GM18907 (cell line): ENCODE results near the gene GALNT1.

ENCODE experiments used
- ATAC-seq: cut with Tn5 transposase; IDR thresholded peaks from one replicate; pipeline ENCODE4 v1.9.1; 2021; ENCODE audit warnings: mild to moderate bottlenecking, moderate library complexity; ENCODE audit not compliant: unreplicated experiment

The GALNT1 gene

DNA sequence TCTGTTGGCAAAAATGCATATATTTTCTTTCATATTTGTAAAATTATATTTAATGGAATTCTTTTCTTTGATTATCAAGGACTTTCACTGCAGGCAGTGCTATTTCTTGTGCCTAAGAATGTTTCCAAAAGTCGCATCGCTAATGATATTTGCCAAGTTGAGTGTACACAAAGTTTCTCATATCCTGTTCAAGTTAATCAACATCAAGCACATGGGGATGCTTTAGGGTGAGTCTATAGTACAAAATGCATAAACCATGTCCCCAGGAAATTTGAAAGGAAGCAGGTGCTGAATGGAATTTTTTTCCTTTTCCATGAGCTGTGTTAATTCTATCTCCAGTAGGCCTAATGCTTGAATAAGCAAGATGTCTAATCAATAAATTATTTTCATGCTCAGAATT is 129.7 kb downstream of the GALNT1 start:
- no peak for ATAC-seq

DNA sequence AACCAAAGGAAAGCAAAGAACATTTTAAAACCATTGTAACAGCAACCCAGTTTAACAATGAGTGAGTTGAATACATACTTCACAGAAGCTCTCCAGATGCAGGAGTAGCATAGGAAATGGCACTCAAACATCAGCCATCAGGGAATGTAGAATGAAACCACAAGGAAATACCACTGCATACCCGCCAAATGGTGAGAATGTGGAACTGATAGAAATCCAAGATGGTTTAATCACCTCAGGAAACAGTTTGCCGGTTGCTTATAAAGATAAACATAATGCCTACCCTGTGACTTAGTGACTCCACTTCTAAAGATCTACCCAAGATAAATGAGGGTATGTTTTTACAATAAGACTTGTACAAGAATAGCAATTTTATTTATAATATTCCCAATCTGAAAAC is 132.0 kb downstream of the GALNT1 start:
- ATAC-seq, result no peak

DNA sequence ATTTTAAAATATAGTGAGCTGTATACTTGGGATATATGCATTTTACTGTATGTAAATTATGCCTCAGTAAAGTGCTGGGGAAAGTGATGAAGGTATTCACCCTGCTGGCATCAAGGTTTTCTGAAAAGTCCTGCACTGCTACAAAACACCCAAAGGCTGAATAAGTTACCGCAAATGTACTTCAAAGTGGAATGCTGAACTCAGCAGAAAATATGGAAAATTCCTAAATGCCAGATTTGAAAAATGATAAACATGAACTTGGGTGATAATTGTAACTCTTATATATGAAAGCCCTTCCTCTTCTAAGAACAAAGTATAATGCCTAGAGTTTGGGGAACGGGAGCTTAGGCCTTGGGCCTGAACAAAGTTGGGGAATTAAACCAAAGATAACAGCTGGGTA is 133.0 kb downstream of the GALNT1 start:
- ATAC-seq, result no peak

DNA sequence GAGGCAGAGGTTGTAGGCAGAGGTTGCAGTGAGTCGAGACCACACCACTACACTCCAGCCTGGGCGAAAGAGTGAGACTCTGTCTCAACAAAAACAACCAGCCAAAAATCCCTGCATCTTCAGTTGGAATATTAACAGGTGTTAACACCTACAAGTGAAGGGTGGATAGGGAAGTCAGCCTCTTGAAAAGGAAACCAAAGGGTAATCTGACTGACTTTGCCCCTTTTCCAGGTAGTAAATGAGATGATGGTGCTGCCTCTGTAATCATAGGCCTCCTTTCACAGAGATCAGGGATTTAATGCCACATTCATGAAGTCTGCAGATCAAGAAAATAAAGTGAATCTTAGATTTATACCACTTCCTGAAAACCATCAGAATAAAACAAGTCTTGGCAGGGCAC is 133.6 kb downstream of the GALNT1 start:
- ATAC-seq, result no peak

DNA sequence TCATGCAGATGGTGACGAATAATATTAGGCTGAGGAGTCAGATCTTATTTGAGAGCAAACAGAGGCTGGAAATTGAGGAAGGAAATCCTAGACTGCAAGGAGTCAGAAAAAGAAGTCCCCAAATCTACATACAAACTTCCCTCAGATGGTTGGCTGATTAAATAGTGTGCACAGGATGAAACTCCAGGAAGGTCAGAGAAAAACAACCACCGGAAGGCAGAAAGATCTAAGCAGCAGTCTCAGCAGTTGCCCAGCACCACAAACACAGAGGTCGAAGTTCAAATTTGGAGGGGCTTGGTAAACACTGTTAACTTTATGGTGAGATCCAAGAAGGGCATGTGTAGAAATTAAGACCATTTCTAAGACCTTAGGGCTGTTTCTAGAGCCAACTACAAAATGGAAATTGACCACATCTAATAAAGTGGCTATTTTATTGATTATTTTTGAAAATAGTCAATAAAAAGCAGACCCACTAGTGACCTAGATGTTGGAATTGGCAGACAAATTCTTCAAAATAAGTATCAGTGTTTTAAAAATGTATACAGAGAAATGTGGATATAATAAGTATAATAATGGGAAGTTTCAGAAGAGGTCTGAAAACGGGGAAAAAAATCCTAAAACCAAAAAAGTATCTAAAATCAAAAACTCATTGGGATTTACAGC is 134.8 kb downstream of the GALNT1 start:
- ATAC-seq, result no peak

DNA sequence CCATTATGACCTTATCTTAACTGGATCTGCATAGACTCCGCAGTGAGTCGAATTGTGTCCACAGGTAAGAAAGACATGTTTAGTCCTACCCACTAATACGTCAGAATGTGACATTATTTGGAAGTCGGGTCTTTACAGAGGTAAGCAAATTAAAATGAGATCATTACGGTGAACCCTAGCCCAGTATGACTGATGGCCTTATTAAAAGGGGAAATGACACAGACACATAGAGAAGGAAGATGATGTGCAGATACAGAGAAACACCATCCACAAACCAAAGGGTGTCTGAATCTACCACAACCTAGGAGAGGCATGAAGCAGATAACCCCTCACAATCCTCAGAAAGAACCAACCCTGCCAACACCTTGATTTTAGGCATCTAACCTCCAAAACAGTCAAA is 135.6 kb downstream of the GALNT1 start:
- ATAC-seq, result no peak

DNA sequence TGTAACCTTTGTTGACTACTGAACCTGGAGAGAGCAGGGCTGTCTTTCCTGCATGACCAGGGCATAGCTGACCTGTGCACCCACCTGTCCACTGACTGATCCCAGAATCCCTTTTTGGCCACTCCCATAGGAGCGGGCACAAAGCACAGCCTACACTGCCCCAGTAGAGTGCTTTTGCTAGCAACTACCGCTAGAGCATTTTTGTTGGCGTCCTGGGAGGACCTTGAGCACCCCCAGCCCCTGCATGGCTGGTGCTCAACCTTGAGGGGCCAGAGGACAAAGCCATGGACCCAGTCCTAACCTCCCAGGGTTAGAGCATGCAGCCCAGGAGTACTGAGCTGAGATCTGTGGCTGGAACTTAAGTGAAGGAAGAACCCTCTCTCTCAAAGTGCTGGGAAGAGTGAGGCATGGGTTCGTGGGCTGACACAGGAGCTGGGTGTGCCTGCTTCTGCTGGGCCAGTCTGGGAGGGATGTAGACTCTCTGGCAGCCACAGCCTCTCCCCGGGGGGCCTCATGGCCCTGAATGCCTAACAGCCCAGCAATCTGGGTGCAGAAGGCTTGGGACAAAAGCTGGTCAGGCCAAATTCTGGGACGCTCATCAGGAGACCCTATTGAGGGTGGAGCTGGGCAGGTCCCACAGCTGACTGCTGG is 140.0 kb downstream of the GALNT1 start:
- no peak for ATAC-seq

DNA sequence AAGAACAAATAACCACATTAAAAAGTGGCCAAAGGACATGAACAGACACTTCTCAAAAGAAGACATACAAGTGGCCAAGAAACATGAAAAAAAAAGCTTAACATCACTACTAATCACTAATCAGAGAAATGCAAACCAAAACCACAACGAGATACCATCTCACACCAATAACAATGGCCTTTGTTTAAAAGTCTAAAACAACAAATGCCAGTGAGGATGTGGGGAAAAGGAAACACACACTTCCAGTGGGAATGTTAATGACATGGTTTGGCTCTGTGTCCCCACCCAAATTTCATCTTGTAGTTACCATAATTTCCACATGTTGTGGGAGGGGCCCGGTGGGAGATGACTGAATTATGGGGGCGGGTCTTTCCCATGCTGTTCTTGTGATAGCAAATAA is 147.1 kb downstream of the GALNT1 start:
- no peak for ATAC-seq

DNA sequence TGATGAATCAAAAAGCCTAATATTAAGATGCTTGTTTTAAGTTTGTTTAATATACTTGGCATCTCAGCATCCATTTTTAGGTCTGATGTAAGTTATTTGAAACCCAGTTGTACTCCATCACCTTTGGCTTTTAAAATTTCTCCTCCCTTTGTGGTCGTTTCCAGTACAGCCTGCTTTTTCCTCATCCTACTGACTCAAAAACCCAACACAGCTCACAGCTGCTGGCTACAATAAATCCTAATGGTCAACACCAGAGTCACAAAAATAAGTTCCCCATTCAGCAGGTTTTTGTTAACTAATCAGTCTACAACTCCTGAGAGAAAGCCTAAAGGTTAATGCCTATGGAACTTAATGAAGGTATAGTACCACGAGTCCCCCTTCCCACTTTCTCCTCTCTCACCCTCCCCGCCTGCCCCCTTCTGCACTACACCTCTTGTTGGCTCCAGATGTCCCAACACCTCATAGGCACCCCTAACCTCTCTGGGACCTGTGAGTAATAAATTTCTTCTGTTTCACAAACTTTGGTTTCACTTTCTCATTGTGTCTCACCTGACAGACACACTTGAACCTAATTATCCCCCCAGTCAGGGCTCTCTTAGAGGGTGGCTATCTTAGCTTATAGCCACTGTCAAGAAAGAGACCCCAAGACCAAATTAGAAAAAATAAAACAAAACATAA is 148.6 kb downstream of the GALNT1 start:
- no peak for ATAC-seq

DNA sequence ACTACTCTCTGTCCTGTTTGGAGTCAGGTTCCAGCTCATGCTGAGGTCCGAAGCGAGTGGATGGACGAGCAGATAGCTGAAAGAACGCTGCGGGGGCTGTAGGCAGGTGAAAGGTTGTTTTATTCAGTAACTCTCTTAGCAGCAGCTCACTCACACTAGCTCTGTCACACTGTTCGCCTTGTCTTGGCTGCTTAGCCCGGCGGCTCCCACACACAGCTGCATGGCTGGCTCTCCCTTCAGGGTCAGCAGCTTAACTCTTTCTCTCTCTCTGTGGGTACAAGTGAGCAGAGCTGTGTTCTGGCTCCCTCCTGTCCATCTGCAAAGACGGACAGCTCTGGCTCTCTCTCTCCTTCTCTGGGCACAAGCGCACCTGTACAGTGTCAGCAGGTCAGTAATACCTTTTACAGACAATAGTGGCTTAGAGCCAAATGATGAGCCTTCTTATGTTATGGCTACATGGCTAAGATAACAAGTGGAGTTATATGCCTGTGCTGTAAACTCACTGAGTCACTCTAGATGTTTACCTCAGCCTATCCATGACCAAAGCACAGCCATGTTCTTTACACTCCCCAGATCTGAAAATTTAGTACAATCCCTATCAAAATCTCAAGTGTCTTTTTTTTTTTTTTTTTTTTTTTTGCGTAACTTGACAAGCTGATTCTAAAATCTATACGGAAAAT is 149.3 kb downstream of the GALNT1 start:
- no peak for ATAC-seq

DNA sequence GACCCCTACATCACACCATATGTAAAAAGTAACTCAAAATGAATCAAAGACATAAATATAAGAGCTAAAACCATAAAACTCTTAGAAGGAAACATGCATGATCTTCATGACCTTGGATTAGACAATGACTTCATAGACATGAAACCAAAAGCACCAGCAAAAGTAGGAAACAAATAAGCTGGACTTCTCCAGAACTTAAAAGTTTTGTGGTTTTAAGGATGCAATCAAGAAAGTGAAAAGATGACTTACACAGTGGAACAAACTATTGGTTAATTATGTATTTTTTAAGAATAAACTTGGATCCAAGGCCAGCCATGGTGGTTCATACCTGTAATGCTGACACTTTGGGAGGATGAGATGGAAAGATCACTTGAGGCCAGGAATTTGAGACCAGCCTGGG is 150.2 kb downstream of the GALNT1 start:
- no peak for ATAC-seq

DNA sequence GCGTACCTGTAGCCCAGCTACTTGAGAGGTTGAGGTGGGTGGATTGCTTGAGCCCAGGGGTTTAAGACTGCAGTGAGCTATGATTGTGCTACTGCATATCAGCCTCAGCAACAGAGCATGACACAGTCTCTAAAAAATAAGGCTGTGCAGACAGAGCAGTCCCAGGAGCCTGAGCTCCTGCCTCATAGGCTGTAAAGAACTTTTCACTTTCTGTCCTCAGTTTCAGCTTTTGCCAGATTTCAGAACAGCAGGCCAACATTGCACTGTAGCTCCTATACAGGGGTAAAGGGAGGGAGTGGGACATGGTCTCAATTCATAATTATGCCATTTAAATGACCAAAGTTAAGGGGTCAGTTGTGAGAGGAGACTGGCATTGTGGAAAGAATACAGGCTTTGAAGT is 150.6 kb downstream of the GALNT1 start:
- ATAC-seq, result no peak

DNA sequence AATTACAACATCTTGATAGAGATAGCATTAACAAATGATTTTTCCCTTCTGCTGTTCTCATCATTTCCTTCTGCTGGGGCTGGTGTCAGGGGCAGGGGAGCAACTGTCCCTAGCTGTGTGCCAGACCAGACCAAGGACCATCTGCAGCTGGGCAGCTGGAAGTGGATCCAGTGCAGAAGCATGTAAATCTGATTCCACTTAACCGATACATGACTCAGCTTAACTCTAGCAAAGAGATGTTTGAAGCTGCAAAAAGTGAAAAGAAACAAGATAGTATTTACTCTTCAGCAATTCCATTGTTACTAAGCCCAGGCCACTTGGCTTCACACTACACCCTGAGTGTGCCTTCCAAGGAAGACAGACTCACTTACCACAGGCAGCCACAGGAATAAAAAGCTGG is 151.1 kb downstream of the GALNT1 start:
- ATAC-seq, result no peak

DNA sequence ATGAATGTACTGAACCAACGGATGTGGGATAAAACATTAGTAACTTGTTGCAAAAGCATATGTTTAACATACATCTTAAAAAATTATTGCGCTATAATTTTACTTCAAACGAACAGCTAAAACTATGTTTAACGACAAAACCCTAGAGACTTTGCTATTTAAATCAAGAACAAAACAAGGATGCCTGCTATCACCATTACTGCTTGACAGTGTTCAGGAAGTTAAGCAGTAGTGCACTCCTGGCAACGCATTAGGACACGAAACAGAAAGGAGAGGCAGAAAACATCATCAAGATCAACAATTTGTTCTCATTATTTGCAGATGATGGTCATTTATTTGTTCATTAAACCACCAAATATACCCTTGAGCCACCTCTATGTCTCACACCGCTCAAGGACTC is 151.9 kb downstream of the GALNT1 start:
- no peak for ATAC-seq

DNA sequence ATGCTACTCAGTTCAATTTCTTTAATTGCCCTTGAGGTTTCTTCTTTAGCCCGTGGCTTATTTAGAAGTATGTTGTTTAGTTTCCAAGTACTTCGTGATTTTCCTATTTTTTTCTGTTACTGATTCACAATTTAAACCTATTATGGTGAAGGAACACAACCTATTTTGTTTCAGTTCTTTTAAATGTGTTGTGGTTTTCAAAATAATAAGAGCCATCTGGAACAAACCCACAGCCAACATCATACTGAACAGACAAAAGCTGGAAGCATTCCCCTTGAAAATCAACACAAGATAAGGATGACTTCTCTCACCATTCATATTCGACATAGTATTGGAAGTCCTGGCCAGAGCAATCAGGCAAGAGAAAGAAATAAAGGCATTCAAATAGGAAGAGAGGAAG is 155.2 kb downstream of the GALNT1 start:
- ATAC-seq, result no peak

DNA sequence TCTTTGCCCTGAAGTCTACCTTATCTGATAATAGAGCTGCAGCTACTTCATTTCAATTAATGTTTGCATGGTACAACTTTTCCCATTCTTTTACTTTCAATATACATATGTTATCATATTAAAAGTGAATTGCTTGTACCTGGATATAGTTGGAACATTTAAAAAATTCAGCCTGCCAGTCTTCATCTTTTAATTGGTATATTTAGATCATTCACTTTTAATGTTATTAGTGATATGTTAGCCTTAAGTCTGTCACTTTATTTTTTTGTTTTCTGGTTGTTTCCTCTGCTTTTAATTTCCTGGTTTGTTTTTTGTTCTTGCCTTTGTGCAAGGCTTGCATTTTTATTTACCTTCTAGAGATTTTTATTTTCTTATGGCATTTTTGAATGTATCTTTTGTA is 158.2 kb downstream of the GALNT1 start:
- ATAC-seq, result no peak

DNA sequence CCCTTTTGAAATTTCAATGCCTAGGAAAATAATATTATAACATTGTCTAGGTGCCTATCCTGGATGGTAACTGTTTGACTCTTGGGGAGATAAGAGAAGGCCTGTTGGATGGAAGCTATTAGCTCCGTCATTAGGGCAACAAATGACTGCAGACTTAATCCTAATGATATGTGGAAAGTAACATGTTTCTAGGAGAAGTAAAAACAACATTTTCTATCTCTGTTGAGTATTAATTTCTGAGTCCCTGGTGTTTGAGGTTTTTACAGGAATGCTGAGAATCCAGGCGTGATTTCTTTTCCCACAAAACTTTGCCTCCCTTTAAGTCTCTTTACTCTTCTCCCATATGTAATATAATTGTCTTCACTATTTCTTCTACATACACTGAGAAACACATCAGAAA is 159.1 kb downstream of the GALNT1 start:
- no peak for ATAC-seq

DNA sequence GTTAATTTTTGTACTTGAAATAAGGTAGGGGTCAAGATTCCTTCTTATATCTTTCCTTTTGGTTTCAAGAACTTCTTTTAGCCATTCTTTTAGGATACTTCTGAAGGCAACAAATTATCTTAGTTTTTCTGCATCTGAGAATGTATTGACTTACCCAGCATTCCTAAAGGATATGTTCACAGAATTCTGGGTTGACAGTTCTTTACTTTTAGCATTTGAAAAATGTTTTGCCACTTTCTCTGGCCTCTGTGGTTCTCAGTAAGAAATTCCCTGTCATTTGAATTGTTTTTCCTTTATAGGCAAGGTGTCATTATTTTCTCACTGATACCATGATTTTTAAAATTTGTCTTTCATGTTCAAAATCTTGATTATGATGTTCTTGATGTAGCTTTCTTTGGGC is 162.4 kb downstream of the GALNT1 start:
- no peak for ATAC-seq

DNA sequence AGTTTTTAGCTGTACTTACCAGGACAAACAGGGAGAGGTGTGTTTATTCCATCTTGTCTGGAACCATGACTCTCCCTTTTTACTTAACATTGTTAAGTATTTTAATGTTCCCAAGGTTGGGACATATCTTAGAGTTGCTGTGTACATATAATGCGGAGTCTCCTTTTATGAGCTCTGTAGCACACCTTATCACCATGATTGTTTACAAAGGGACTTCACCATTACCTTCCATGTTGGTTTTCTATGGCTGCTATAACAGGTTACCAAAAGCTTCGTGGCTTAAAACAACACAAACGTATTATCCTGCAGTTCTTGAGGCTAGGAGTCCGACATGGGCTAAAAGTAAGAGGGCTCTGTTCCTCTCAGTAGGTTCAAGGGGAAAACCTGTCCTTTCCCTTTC is 164.3 kb downstream of the GALNT1 start:
- ATAC-seq, result no peak

DNA sequence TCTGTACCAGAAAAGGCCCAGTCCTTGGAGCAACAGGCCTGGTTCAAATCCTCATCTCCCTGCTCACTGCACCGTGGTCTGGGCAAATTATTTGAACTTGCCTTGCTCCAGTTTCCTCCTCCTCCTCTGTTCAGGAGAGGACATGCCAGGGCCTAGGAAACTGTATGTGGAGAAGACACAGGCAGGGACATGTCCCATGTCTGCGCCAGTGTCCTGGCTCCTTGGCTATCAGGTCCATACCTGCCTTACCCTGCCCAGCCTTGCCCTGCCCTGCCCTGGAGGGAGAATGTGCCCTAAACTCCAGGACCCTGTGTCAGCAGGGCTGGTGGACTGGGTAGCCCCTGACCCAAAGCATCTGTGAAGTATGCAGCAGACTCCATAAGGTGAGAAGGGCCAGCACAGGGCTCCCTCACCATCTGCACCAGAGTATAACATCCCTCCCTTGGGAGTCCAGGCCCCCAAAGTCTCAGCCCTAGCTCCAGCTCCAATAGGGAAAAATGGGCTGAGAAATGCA is 165.3 kb downstream of the GALNT1 start:
- ATAC-seq, result no peak

DNA sequence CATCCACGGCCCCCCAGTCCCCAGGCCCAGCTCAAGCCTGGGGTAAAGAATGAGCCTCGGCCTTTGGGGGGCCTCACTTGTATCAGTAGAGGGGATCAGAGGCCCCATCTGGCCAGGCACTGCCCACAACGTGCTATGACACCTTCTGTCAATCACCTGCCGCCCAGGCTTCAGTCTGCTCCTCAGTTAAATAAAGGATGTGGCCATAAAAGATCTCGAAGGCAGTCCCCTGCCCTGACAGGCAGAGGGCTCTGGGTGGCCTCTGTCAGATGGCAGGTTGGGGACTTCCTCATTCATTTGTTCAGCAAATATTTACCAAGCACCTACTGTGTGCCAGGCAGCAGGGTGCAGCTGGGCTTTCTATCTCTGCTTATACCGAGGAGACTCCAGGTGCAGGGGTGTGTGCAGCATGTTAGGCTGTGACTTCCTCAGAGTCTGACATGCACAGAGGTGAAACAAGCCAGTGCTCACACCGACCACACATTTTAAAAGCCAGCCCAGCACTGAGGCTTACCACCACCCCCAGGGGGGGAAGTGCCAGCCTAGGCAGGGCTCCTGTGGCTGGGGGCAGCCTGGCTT is 166.4 kb downstream of the GALNT1 start:
- ATAC-seq, result no peak
